ENCODE results near the gene ERCC5.

Gene ERCC5

DNA sequence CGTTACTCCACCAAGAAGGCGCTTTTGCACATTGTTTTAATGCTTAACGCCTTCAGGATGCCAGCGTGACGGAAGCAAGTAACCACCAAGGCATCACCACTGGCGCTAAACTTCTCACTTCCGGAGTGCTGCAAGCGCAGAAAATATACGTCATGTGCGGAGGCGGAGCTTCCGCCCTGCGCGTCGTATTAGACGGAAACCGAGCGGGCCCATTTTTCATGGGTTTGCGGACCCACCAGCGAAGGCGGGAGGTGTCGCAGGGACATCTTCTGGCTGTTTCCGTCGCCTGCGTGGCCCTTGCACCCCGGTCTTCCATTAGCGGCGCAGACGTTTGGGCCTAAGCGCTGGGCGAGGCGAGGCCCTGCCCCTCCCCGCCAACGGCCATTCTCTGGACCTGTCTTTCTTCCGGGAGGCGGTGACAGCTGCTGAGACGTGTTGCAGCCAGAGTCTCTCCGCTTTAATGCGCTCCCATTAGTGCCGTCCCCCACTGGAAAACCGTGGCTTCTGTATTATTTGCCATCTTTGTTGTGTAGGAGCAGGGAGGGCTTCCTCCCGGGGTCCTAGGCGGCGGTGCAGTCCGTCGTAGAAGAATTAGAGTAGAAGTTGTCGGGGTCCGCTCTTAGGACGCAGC is at the start of gene ERCC5:
Gene ERCC5 (plus strand): TSS at position 403 of the 631 bp plus-strand sequence. CDS start 235 bp downstream, outside the sequence.
- peak; percentile 90 to 93 for DNase-seq

DNA sequence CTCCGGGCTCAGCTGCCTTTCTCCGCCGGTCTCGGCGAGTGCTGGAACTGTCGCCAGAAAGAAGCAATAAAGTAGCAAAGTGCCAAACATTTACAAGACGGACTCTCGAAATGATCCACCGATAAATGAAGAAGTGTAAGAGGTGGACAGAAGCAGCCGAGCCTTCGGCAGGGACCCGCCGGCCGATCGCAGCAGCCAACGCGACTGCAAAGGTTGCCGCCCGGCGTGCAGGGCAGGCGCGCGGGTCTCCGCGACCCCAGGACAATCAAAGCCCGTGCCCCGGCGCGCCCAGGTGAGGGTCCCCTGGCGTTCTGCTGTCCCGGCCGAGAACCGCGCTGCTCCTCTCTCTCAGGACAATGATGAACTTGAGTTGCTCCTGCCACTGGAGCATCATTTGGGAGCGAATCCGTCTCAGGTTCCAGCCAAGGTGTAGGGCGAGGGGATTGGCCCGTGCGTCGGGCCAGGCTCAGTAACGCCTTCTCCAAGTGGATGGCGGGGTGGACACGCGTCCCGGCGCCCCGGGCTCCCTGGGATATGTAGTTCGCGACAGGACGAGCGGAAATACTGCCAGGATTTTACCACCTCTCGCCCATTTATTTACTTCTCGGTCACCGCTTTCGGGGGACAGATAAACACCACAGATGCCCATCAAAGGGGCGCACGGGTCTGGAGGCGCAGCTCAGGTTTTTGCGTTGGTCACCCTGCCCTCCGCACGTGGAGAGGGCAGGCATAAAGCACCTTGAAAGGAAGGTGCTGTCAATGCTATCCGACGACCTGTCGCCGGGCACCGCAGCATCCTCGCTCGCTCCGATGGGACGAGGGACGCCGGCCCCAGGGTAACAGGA is 47.0 kb upstream of the ERCC5 start, which contains the start of the genes BIVM and POGLUT2:
Gene BIVM (plus strand): TSS at position 539 of the 845 bp plus-strand sequence. CDS start 8,149 bp downstream, outside the sequence.
Gene POGLUT2 (minus strand): TSS at position 396 of the 845 bp plus-strand sequence. CDS start 306 bp downstream, at position 90.
- peak; percentile 37 to 67 for DNase-seq

DNA sequence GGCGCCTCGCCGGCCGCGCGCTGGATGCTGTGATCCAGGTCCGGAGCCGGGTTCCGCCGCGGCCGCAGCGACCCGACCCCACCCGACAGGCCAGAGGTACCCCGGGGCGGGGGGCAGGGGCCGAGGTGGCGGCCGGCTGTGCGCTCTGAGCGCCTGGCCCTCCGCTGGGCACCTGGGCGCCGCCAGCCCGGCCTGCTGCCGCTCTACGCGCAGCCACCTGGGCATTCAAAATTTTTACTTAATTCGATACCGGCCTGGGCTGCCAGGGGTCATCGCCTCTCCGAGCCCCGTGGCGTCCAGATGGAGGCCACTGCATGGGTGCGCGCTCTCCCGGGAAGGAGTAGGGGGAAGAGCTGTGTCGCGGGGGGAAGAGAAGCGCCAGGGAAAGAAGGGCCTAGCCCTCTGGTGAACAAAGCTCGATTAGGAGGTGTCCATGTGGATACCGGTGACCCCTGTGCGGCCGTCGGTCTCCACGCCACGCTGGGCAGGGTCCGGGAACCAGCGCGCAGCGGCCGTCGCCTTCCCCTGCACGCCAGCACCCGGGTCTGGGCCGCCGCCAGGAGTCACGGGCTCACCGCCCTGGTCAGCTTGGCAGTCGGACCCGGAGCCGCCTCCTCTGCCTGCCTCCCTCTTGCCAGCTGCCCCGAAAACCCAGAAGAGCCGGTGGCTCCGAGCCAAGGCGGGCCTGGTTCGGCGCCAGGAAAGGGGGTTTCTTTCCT is 46.2 kb upstream of the ERCC5 start:
- DNase-seq = no peak

DNA sequence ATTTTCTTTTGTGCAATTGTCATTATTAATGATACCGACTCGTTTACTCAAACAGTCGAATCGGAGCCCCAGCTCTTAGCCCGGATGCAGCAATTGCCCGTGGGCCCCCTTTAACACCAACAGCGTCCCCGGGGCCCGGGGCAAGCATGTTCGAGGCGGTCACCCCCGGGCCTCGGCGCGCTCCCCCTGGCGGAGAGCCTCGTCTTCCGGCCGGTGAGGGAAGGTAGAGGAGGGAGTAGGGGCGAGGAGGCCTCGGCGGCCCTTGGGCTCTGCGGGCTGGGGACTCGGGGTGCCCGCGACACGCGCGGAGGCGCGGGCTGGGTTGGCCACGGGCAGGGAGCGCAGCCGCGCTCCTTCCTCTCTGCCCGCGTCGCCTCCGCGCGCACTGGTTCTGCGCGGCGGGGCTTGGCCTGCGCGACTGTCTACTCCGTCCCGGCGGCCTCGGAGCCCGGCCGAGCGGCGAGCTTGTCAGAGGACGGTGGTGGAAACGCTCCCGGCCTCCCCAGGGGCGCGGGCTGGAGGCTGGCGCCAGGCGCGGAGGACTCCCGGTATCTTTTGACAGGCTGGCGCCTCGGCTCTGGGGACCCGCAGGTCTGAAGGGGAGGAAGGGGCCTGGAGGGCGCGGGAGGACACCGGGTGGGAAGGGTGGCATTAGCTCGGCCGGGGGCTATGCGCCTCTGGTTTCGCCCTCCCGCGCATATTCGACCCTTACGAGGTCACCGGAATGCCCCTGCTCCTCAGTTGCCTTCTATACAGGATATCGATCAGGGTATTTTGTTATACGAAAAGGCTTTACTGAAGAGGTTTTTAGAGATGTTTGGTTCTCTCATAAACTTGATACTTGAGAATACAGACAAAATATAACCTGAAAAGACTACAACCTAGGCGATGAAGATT is 45.4 kb upstream of the ERCC5 start:
- DNase-seq = peak; percentile 76 to 85

DNA sequence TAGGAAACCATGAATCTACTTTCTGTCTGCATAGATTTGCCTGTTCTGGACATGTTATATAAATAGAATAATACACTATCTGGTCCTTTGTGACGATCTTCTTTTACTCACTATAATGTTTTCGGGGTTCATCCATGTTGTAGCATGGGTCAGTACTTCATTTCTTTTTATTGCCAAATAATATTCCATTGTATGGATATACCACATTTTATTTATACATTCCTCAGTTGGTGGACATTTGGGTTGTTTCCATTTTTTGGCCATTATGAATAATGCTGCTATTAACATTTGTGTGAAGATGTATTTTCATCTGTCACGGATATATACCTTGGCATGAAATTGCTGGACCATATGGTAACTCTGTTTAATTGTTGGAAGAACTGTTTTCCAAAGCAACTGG is 40.2 kb upstream of the ERCC5 start:
- no peak for DNase-seq

DNA sequence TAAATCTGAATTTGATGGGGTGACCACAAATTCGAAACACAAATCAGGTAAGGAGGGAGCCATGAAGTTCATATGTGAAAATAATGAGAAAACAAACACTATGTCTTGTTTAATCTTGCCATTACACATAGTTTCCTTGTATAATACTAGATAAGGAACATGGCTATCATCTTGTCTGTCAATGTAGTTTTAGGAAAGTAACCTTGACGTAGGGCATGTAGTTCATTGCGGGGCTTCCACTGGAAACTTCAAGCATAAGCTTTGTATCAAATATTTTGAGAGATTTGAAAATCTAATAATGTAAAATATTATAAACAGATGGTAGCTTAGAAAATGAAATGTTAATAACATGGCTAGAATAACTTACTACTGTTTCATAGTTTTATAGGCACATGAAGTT is 38.1 kb upstream of the ERCC5 start:
- DNase-seq = no peak

DNA sequence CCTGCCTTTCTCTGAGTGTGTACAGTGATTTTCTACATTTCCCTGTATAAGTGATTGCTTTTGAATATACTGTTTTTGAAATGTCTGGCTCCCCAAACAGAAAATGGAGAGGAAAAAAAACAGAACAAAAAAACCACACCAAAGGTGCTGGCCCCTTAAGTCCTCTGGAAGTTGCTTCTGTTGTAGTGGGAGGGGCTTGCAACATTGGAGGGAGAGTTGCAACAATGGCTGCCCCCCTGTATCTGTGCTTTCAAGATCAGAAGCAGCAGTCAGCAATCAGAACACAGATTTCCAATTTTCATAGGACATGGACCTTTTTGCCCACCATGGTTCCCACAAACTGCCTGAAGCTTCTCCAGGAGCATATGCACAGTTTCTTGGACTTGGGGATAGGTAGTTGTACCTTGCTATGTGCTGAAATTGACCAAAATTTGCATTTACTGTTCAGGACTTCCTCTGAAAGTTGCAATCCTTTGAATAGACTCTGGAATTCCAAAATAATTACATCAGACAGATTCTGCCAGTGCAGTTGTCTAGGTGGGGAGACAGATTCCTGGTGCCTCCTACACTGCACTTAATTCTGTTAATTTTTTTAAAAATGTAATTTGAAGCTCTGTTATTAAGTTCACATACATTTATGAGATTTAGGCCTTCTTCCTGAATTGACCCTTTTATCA is 33.1 kb upstream of the ERCC5 start:
- no peak for DNase-seq

DNA sequence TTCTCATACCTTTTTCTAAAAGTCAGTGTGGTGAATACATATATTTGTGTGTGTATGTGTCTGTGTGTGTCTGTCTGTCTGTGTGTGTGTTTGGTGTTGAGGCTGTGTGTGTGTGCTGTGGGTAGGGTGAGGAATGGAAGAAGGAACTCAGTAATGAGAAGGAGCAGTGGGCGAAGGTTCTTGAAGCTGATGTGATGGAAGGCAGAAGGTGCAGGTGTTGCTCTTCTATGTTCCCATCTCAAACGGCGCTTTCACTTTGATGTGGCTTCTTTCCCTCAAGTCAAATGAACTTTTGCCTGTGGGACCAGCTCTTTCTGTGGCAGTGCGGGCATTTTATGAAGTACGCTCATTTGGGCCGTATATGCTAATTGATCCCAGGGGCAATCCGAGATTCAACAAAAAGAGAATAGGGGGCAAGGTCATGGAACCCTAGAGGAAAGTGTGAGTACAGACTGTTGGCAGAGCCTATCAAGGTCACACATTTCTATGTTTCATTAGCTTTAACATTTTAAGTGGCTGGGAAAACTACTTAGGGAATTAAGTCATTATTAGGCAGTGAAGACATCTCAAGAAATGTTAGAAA is 31.7 kb upstream of the ERCC5 start:
- no peak for DNase-seq

DNA sequence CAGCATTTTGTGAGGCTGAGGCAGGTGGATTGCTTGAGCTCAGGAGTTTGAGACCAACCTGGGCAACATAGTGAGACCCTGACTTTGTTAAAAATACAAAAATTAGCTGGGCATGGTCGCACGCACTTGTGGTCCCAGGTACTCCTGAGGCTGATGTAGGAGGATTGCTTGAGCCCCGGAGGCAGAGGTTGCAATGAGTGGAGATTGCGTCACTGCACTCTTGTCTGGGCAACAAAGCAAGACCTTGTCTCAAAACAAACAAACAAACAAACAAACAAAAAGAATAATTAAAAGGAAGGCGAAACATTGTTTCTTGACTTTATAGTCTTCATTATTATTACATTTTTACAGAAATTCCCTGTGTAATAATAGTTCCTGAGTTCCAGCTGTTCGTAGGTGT is 31.0 kb upstream of the ERCC5 start:
- DNase-seq = no peak

DNA sequence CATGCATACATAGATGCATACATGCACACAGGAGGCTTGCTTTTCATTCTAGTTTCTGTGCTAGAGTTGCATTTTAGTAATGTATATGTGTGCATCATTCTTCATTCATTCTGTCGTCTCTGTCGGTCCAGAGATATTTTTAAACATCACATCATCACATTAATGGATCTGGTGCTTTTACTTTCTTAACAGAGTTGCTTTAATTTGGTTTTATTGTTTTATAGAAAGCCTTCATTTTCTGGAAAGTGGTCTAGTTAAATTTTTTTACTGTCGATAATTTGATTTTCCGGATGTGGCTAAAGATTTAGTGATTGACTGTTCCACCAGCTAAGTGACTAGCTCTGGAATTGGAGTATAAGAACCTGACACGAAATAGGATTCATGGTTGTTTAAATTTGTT is 30.0 kb upstream of the ERCC5 start:
- no peak for DNase-seq

DNA sequence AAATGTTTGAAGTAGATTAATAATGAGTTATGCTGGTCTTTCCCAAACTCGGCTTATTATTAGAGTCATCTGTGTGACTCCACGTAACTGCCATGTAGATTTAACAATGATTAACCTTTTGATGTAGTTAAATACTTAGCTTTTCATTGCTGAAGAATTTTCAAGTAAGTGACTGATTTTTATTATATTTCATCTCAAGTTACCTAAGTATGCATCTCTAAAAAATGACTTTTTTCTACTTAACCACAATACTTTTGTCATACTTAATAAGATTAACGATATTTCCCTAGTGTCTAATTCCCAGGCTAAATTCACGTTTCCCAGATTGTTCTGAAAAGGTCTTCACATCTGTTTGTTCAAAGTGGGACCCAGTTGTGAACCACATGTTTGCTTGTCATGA is 29.1 kb upstream of the ERCC5 start:
- DNase-seq = no peak

DNA sequence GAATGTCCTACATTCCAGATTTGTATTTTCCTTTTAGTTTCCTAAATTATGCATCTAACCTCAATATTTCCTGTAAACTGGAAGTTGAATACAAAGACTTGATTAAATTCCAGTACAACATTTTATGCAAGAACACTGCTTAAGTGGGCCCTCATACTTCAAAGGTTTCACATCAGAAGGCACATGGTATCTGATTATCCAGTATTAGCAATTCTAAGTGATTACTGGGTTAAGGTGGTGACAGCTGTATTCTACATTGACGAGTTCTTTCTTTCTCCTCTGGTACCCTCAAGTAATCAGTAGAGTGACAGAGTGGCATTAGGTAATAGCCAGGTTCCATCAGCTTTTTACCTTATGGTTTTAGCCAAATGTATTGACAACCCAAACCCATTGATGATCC is 28.6 kb upstream of the ERCC5 start:
- no peak for DNase-seq

DNA sequence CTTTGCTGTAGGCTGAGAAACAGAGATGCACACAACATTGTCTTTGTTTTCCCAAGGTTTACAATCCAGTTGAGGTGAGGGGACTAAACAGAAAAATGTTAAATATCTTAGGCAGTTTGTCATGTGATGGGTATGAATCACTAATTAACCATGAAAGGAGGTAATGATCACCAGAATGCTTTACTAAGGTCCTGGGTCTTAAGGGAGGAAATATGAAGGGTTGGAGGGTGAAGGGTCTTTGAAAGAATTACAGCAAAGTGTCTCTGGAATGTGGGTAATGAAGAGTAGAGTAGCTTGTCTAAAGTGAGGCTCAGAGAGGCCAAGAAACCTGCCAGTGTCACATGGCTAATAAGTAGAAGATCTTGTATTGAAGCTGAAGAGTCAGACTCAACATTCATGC is 27.9 kb upstream of the ERCC5 start:
- no peak for DNase-seq

DNA sequence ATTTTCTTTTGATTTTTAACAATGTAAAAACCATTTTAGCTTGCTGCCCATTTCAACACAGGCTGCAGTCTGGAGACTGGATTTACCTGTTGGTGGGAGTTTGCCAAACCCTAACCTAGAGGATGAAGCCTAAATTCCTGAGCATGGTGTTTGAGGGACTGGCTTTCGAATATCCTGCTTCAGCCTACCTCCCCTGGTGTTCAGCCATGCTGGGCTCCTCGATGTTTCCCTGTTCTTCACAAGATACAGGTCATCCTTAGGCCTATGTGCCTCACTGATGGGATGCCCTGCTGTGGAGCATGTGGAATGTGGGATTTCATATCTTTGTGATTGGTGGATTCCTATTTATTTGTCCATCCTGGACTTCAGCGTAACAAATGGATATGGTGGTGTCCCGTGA is 20.4 kb upstream of the ERCC5 start:
- no peak for DNase-seq

DNA sequence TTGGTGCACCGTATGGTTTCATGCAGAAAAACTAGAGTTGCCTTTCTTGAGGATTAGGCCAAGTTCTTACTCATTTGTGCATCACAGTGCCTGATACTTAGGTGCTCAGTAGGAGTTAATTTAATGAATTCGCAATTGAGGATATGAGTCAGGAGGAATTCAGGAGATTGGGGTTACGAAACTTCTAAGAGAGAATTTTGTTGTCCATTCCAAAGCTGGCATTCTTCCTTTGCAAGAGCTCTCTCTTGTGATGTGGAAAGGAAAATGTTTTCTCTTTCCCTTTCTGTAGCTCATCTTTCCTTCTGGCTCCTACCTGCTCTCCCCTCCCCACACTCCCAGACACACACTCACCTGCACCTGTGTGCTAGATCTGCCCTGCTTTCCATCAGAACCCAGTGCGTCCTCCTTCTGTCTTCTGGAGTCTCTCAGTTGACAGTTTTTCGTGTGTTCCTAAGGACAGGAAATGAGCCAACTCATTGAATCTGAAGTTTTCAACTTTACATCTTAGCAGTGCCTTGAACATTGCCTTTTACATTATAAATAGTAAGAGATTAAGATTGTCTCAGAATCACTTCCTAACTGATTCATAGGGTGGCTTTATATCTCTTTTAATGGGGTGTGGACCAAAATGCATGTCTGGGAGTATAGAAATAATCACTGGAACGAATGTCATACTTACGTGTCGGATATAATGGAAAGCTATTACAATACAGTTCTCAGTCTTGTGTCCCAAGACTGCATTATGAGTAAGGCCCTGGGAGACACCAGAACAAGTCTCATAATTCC is 19.7 kb upstream of the ERCC5 start:
- no peak for DNase-seq

DNA sequence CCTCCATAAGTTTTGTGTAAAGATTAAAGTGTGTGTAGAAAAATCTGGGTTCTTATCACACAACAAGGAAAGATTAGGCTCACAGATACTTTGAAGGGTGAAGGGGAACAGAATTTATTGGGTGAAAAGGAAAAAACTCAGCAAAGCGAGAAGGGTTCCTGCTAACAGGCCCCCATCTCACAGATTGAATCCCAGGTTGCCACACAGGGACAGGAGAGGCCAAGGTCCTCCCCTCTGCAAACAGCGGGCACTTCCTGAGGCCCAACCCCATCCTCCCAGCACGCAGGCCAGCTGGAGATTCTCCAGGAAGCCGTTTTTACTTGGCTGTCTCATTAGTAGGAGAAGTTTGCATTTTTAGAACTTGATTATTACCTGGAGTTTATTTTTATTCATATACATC is 15.2 kb upstream of the ERCC5 start:
- DNase-seq = no peak

DNA sequence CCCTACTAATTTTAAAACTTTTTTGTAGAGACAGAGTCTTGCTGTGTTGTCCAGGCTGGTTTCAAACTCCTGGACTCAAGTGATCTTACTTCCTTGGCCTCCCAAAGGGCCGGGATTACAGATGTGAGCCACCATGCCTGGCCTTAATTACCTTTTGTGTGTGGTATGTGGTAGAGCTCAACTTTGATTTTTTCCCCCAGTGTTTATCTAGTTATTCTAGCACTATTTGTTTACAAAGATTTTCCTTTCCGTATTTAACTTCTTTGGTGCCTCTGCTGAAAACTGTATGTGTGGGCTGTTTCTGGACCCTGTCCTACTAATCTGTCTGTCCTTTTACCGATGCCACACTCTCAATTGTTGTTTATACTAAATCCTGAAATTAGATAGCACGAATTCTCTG is 9.4 kb upstream of the ERCC5 start:
- DNase-seq = no peak

DNA sequence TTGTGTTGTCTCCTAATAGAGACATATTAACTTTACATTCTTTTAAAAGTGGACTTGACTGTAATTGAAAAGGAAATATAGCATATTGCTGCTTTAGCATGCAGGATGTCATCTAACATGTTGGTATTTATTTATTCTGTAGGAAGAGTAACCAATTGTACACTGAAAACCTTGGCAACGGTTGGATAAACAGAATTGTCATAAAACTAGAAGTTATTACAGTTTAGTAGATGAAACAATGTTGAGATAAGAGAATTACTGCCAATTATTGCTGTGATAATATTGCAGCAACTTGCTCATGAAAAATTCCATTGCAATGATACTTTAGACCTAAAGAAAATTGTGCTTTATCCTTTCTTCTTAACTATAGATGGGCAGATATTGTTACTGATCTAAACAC is 7.6 kb upstream of the ERCC5 start:
- no peak for DNase-seq

DNA sequence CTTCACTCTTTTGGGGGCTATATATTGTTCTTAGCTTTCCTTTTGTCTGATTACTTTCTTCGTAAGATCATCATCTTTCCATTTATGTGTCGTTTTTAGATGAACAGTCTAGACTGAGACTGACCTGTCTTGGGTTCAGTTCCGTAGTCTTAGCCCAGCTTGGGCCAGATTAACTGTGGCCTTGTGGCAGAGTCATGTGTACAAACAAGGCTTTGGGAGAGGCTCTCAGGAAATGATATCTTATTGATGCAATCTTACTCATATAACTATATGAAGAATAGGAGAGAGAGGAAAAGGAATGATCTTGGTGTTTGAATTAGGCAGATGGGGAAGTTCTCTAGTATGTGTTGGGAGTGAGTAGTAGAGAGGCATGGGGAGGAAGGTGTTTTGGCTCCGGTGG is 6.8 kb upstream of the ERCC5 start:
- no peak for DNase-seq

DNA sequence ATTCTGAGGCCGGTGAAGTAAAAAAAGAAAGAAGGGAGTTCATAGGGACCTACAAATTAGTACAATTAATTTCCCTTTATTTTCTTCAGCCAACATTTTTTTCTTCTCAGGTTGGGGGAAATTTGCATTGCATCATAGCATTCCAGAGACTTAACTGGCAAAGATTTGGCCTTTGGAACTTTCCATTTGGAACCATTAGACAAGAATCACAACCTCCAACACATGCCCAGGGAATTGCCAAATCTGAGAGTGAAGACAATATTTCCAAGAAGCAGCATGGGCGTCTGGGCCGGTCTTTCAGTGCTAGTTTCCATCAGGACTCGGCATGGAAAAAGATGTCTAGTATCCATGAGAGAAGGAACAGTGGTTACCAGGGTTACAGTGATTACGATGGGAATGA is 6.4 kb upstream of the ERCC5 start:
- no peak for DNase-seq

DNA sequence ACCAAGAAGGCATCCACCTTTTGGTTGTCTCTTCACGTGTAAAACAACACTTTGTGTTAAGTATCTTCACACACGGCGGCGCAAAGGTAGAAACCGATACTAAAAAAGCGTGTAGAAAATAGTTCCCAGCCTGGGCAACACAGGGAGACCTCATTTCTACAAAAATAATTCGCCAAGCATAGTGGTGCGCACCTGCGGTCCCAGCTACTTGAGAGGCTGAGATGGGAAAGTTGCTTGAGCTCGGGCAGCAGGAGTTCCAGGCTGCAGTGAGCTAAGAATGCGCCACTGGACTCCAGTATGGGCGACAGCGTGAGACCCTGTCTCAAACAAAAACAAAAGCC is 573 bp upstream of the ERCC5 start:
- DNase-seq = no peak

All from stimulated activated CD4-positive, alpha-beta T cell treated with anti-CD3 and anti-CD28 coated beads, Interleukin-4, amount 100 ng/mL, for 4 hours (primary cell).